Measurements from ENCODE around the gene PRKAR1B. TPM values are rescaled to one million over a fixed set of nuclear protein-coding genes. Genes with fewer than 3 reads are reported as not detected.

PRKAR1B gene
- total RNA-seq, 2 donors from 2014 or later = 26.2 to 56.0 TPM

DNA sequence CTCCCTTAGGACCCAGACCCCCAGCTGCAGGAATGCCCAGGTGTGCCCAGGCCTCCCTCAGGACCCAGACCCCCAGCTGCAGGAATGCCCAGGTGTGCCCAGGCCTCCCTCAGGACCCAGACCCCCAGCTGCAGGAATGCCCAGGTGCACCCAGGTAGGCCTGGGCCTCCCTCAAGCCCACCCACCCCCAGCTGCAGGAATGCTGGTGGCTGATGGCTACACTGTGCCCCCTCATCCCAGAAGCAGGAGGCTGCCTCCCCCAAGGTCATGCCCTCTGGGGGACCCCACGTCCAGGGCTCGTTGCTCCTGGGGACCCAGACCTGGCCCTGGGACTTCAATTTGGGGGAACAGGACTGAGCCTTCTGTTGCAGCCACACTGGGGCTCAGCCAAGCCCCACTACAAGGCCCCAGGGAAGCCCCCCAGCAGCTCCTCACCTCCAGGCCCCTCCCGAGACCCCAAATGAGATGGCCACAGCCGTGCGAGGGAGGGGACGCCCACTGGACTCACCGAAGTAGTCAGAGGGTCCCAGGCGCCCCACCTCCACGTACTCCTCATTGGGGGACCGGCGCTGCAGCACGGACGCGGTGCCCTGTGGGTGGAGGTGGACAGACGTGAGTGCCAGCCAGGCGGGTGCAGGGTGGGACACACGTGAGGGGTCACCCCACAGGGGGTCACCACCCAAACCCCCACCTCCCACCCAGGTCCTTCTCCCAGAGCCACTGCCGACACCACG is 176.0 kb downstream of the PRKAR1B start:
- H3K36me3 Mint-ChIP-seq (ENCODE audit: low read depth) = peaks cover 6% of the 10 kb centered on the region
- H3K27me3 Mint-ChIP-seq = no peaks in the 10 kb centered on the region
- no peaks in the 10 kb centered on the region for H3K4me1 Mint-ChIP-seq
- ATAC-seq (replicated peaks) = no peak
- no peaks in the 10 kb centered on the region for H3K9me3 Mint-ChIP-seq
- no peak overlapping the region for H3K27ac Mint-ChIP-seq
- H3K4me3 Mint-ChIP-seq = no peak overlapping the region

DNA sequence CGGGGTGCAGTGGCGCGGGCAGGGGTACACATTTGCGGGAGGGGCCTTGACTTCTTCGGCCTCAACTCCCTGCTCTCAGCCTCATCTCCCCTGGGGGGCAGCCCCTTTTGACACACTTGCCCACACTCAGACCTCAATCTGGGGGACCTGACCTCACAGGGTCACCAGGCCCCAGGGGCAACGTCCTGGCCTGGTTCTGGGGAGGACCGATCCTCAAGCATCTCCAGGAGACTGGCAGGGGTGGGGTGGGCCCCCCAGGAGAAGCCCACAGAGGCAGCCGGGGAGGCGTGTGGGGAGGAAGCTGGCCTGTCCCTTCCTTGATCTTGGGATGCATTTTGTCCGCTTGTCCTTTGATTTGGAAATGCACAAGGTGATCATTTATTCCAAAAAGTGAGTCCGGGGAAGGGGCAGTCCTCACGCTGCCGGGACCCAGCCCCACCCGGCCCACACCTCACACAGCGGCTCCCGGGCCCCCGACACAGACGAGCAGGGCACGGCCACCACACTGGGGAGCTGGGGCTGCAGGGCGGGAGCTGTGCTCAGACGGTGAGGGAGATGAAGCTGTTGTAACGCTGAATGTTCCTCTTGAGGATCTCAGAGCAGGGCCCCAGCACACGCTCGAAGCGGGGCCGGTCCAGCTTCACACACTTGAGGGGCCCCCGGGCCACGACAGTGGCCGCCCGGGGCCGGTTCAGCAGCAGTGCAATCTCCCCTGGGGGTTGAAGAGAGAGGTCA is 177.0 kb downstream of the PRKAR1B start:
- no peaks in the 10 kb centered on the region for H3K4me1 Mint-ChIP-seq
- no peak overlapping the region for H3K27ac Mint-ChIP-seq
- H3K27me3 Mint-ChIP-seq = no peaks in the 10 kb centered on the region
- H3K9me3 Mint-ChIP-seq = peaks cover 4% of the 10 kb centered on the region
- H3K4me3 Mint-ChIP-seq = no peak overlapping the region
- H3K36me3 Mint-ChIP-seq (ENCODE audit: low read depth) = peaks cover 6% of the 10 kb centered on the region
- ATAC-seq (replicated peaks) = no peak

DNA sequence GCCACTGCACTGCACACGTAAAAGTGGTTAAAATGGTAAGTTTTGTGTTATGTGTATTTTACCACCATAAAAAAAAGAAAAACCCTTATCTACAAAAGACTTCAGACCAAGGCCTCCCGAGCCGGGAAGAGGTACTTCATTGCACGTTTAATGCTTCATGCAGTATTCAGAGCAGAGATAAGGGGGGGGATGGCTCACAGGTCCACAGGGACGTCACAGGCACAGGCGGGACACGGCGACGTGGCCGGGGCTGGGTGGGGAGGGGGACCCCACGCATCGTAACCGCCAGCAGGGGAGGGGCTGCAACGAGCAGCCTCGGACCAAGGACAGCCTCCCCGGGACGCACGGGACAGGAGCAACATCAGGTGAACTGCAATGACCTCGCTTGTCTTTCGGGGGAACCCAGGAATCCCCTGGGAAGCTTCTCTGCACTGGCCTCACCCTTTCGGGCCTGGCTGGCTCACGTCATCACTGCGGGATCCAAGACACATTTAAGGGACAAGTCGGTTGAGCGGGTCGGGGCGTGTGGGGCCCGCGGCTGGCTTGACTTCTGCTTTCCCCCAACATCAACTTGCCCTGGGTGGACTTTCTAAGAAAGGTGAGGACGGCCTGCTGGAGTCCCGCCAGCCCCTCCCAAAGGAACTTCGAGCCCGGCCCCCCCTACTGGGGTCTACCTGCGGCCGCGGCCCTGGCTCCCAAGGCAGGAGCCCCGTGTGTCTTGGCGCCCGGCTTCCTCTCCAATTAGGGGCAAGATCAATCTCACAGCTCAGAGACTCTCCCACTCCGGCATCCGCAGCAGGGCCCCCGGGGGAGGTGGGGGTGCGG is 177.8 kb downstream of the PRKAR1B start:
- no peak overlapping the region for H3K4me3 Mint-ChIP-seq
- H3K27ac Mint-ChIP-seq = no peak overlapping the region
- H3K27me3 Mint-ChIP-seq = no peaks in the 10 kb centered on the region
- H3K4me1 Mint-ChIP-seq = no peaks in the 10 kb centered on the region
- H3K9me3 Mint-ChIP-seq = peaks cover 4% of the 10 kb centered on the region
- peaks cover 6% of the 10 kb centered on the region for H3K36me3 Mint-ChIP-seq (ENCODE audit: low read depth)
- ATAC-seq (replicated peaks) = no peak

DNA sequence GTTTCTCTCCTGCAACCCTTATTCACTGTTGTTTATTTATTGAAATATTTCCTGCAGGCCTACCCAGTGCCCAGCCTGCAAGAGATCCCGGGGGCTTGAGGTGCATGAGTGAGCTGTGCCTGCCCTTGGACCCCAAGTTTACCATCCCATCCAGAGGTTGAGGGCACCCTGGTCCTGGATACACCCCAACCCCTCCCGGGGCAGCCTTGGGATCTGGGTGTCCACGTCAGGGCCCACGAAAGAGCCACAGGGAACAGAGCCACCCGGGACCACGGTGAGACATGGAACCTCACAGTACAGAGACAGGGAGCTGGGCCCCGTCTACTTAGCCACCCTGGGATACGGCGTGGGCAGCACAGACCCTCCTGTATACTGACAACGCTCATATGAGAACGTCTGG is 178.7 kb downstream of the PRKAR1B start:
- H3K9me3 Mint-ChIP-seq = peaks cover 4% of the 10 kb centered on the region
- no peak overlapping the region for H3K4me3 Mint-ChIP-seq
- H3K27ac Mint-ChIP-seq = no peak overlapping the region
- ATAC-seq (replicated peaks) = no peak
- peaks cover 6% of the 10 kb centered on the region for H3K36me3 Mint-ChIP-seq (ENCODE audit: low read depth)
- no peaks in the 10 kb centered on the region for H3K4me1 Mint-ChIP-seq
- H3K27me3 Mint-ChIP-seq = no peaks in the 10 kb centered on the region

DNA sequence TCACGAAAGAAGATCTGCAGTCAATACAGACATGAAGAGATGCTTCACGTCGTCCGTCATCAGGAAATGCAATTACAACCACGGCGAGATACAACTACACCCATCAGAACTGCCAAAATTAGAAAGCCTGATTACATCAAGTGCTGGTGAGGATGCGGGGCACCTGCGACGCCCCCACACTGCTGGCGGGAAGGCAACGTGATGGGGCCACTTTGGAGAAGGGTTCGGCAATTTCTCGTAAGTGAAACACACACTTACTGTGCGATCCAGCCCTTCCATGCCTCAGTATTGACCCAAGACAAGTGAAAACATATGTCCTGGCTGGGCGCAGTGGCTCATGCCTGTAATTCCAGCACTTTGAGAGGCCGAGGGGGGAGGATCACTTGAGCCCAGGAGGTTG is 181.6 kb downstream of the PRKAR1B start:
- ATAC-seq (replicated peaks) = no peak
- Mint-ChIP-seq H3K4me3 (no peak overlapping the region), H3K4me1 (peaks cover 11% of the 10 kb centered on the region), H3K27me3 (no peaks in the 10 kb centered on the region), H3K9me3 (peaks cover 4% of the 10 kb centered on the region), H3K27ac (no peak overlapping the region), H3K36me3 (ENCODE audit: low read depth) (peaks cover 6% of the 10 kb centered on the region)

DNA sequence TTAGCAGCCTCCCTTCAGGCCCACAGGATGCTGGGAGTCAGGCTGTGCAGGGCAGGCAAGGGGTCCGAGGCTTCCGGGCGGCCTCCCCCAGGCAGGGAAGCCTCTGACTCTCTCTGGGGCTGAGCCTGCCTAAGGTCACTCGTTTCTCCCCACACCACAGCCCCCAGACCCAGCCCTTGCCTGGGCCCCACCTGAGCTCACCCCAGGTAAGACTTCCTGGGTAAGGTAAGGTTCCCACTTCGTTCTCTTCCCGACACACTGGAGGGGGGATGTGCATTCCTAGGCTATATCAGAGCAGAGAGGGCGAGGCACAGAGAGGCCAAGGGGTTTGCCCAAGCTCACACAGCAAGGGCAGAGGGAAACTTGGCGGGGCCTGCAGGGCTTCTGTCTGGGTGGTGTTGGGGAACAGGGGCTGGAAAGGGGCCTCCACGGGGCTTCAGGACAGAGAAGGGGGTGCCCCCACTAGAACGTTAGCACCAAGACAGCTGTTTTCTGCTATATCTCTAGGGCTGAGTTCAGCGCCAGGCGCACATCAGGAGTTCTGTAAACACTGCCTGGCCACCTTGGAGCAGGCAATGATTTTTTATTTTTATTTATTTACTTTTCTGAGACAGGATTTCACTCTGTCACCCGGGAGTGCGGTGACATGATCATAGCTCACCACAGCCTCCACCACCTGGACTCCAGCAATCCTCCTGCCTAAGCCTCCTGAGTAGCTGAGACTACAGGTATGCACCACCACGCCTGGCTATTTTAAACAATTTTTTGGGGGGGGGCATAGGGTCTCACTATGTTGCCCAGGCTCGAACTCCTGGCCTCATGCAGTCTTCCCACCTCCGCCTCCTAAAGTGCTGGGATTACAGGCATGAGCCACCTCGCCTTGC is 182.5 kb downstream of the PRKAR1B start:
- Mint-ChIP-seq H3K9me3 (peaks cover 4% of the 10 kb centered on the region), H3K4me1 (peaks cover 11% of the 10 kb centered on the region), H3K27ac (no peak overlapping the region), H3K36me3 (ENCODE audit: low read depth) (peaks cover 6% of the 10 kb centered on the region), H3K27me3 (no peaks in the 10 kb centered on the region), H3K4me3 (no peak overlapping the region)
- ATAC-seq (replicated peaks) = no peak

DNA sequence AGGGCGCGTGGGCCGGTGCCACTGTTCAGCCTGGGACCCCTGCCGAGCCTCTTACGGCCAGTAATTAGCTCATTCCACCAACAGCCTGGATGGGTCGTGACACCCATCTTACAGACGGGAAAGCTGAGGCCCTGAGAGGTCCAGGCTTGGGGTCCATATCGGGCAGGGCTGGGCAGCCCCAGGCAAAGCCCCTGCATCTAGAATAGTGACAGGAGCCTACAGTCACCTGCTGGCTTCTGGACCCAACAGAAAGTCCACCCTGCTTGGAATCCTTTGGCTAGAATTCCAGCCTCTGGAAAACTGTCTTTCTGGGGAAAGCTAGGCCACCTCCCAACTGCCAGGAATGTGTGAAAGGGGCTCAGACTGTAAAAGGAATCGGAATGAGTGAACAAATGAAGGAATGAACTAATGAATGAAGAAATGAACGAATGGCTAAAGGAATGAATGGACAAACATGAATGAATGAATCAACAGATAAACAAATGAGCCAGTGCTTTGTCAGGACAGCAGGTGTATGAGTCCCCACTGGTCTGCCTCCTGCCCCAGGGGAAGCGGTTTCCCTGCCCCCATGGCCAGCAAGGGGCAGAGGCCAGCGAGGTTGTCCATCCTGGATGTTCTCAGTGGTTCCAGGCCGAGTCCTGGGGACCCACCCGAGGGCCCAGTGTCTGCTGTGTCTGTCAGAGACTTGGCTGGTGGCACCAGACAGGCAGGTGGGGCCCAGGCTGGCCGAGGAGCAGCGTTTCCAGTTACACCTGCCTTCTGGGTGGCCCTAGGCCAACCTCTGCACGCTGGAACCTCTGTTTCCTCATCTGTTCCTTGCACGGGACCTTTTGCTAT is 183.4 kb downstream of the PRKAR1B start:
- no peak overlapping the region for H3K27ac Mint-ChIP-seq
- H3K9me3 Mint-ChIP-seq = peaks cover 4% of the 10 kb centered on the region

DNA sequence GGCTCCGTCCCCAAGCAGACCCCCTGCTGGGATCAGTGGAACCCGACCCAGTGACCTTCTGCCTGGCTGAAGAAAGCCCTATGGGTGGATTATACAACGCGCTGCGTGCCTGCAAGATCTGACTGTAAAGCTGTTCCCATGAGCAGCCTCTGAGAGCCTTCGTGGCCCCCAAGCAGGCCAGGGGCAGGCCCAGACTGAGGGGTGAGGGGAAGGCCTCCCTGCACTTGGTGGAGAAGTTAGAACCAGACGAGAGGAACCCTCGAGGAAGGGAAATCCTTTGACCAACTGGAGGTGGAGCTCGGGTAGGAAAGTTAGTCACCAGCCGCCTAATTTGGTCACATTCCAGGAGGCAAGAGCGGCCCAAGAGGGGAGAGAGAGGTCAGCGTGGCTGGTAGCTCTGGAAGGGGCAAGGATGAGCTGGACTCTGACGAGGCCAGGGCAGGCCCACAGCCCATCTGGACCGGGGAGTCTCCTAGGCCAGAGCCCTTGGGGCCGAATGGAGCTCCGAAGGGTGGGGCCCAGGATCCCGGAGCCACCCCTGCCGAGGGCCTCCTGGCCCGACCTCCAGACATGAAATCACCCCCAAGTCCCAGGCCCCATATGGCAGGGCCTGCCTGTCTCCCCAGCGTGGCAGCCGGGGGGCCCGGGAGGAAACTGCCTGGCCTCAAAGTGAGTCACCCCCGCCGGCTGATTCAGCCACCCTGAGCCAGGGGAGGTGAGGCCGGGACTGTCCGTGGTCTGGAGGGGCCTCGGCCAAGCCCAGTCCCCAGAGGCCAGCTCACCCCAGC is 184.2 kb downstream of the PRKAR1B start:
- H3K4me1 Mint-ChIP-seq = peaks cover 11% of the 10 kb centered on the region
- ATAC-seq (replicated peaks) = peak; percentile 90
- peak overlapping the region; percentile 5 for H3K4me3 Mint-ChIP-seq

More for the DNA sequence above, 183.4 kb downstream of the PRKAR1B start:
- H3K27me3 Mint-ChIP-seq = no peaks in the 10 kb centered on the region
- H3K4me3 Mint-ChIP-seq = no peak overlapping the region
- H3K36me3 Mint-ChIP-seq (ENCODE audit: low read depth) = peaks cover 2% of the 10 kb centered on the region
- no peak for ATAC-seq (replicated peaks)
- H3K4me1 Mint-ChIP-seq = peaks cover 11% of the 10 kb centered on the region

DNA sequence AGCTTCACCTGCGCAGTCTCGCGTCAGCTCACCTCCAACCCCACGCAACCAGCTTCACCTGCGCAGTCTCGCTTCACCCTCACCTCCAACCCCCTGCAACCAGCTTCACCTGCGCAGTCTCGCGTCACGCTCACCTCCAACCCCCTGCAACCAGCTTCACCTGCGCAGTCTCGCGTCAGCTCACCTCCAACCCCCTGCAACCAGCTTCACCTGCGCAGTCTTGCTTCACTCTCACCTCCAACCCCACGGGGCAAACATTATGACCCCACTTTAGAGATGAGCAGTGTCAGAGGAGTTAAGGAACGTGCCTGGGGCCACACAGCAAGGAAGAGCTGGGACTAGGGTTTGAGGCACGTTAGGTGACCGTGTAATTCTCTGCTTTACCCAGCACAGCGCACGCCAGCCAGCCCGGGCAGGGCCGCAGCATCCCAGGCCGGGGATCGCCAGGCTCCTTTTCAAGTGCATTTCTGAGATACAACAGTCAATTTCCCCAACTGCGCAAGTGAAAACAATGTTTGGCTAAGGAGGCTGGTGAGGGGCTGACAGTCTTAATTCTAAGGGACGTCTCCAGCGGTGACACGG is 184.9 kb downstream of the PRKAR1B start:
- H3K4me1 Mint-ChIP-seq = peaks cover 11% of the 10 kb centered on the region
- no peaks in the 10 kb centered on the region for H3K27me3 Mint-ChIP-seq
- peak overlapping the region; percentile 53 for H3K27ac Mint-ChIP-seq
- H3K4me3 Mint-ChIP-seq = no peak overlapping the region
- peaks cover 4% of the 10 kb centered on the region for H3K9me3 Mint-ChIP-seq
- no peak for ATAC-seq (replicated peaks)
- H3K36me3 Mint-ChIP-seq (ENCODE audit: low read depth) = no peaks in the 10 kb centered on the region

More for the DNA sequence above, 184.2 kb downstream of the PRKAR1B start:
- H3K9me3 Mint-ChIP-seq = peaks cover 4% of the 10 kb centered on the region
- peak overlapping the region; percentile 53 for H3K27ac Mint-ChIP-seq
- no peaks in the 10 kb centered on the region for H3K27me3 Mint-ChIP-seq
- H3K36me3 Mint-ChIP-seq (ENCODE audit: low read depth) = no peaks in the 10 kb centered on the region

DNA sequence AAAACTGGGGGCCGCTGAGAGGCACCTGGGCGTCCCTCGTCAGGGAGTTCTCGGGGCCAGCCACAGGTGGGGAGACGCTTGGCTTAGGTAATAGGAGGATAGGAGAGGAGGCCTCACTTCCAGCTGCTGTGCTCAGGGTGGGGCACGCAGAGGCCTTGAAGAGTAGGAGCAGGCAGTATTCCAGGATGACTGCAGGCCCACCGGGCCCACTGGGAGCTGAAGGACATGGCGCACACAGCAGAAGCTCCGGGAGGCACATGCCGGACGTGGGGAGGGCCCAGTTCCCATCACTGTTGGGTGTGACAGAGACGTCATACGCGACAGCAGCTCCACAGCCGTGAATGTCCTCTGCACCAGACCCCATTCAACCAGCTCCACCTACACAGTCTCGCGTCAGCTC is 185.4 kb downstream of the PRKAR1B start:
- ATAC-seq (replicated peaks) = no peak
- H3K4me1 Mint-ChIP-seq = peaks cover 11% of the 10 kb centered on the region
- no peaks in the 10 kb centered on the region for H3K27me3 Mint-ChIP-seq
- H3K4me3 Mint-ChIP-seq = no peak overlapping the region
- peaks cover 4% of the 10 kb centered on the region for H3K9me3 Mint-ChIP-seq
- no peak overlapping the region for H3K27ac Mint-ChIP-seq
- H3K36me3 Mint-ChIP-seq (ENCODE audit: low read depth) = no peaks in the 10 kb centered on the region

DNA sequence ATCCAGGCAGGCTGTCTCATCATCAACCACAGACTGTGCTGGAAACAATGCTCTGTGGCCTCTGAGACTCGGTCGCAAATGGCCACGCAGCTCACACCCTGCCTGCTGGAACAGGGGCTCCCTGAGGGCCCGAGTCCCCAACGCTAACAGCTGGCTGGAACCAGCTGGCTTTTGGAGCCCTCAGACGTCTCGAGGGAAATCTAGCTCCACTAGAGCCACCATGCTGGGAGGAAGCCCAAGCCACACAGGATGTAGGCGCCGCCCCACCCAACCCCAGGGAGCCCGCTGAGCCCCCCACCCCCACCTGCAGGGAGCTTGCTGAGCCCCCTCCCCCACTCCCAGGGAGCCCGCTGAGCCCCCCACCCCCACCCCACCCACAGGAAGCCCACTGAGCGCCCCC is 186.1 kb downstream of the PRKAR1B start:
- Mint-ChIP-seq H3K27ac (no peak overlapping the region), H3K9me3 (peaks cover 4% of the 10 kb centered on the region), H3K4me1 (peaks cover 11% of the 10 kb centered on the region), H3K36me3 (ENCODE audit: low read depth) (no peaks in the 10 kb centered on the region), H3K27me3 (no peaks in the 10 kb centered on the region), H3K4me3 (no peak overlapping the region)
- ATAC-seq (replicated peaks) = no peak

DNA sequence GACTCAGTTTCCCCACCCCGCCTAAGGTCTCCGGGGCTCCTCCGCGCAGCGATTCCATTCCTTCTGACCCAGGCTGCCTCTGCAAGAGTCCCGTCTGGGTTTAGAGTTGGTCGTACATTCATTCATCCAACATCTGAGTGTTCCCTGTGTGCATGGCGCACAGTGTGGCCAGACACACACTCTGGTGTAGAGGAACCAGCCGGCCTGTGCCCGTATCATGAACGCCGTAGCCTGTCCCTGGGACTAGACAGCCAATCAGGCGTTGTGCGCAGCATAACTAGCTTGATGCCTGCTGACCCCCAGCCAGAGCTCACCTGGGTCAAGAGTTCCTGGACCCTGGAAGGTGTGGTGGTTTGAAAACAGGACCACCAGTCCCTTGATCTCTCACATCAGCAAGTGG is 186.5 kb downstream of the PRKAR1B start:
- no peaks in the 10 kb centered on the region for H3K27me3 Mint-ChIP-seq
- no peaks in the 10 kb centered on the region for H3K36me3 Mint-ChIP-seq (ENCODE audit: low read depth)
- H3K4me1 Mint-ChIP-seq = peaks cover 11% of the 10 kb centered on the region
- H3K9me3 Mint-ChIP-seq = peaks cover 4% of the 10 kb centered on the region
- H3K27ac Mint-ChIP-seq = no peak overlapping the region
- H3K4me3 Mint-ChIP-seq = no peak overlapping the region
- ATAC-seq (replicated peaks) = no peak
